PFSK-1 (cell line): ENCODE results near the gene PREP.

Experiments used
- FOXP2 ChIP-seq: optimal IDR thresholded peaks from 2 replicates; pipeline ENCODE3; 2011; ENCODE audit warnings: borderline replicate concordance, control low read depth, inconsistent platforms; ENCODE audit not compliant: insufficient read depth; ENCODE audit errors: extremely low read length, extremely low read depth
- POLR2AphosphoS5 ChIP-seq: IDR thresholded peaks from 2 replicates; pipeline ENCODE4 v1.6.1; 2012; ENCODE audit warnings: low read depth, mild to moderate bottlenecking, control low read depth, low read length, moderate library complexity
- REST ChIP-seq, 2 experiments: IDR thresholded peaks; 2 replicates each; pipeline versions ENCODE4 v1.6.1 to v1.8.0; 2011 to 2012; ENCODE audit warnings: low read depth in 2 of 2, low read length in 2 of 2, control low read depth in 1 of 2, inconsistent platforms in 1 of 2, mild to moderate bottlenecking in 1 of 2, moderate library complexity in 1 of 2; ENCODE audit not compliant: insufficient read depth in 1 of 2
- SIN3A ChIP-seq: IDR thresholded peaks from 2 replicates; pipeline ENCODE4 v1.6.1; 2012; ENCODE audit warnings: mild to moderate bottlenecking, low read length, moderate library complexity, borderline replicate concordance; ENCODE audit not compliant: insufficient read depth
- TAF1 ChIP-seq: IDR thresholded peaks from 2 replicates; pipeline ENCODE4 v1.6.1; 2012; ENCODE audit warnings: low read length, control low read depth, borderline replicate concordance; ENCODE audit not compliant: insufficient read depth

PREP gene

DNA sequence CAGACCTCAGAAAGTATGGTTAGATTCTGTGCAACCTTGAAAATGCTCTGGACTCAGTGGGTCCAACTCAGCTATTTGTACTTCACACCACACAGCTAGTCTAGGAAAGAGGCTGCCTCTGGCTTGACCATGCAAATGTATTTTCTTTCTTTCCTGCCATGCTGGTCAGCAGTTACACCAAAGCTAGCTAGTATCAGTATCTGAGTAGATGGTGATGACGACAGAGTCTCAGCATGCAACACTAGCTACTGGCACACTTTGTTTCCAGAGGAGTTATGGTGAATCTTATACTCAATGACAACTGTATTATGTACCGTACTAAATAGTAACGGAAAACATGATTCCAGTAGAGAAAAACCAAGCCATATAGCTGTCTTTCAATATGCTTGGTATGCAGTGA is 126.5 kb downstream of the PREP start:
- TF ChIP-seq TAF1 (no peak), REST (IDR thresholded peaks at IDR 0.05; ENCODE audit: insufficient read depth in 1 of 2, low read depth in 2 of 2, low read length in 2 of 2) (no peak), POLR2AphosphoS5 (no peak), SIN3A (no peak), FOXP2 (no peak)

- TF ChIP-seq POLR2AphosphoS5, result no peak
- TF ChIP-seq REST (IDR thresholded peaks at IDR 0.05; ENCODE audit: insufficient read depth in 1 of 2, low read depth in 2 of 2, low read length in 2 of 2), result no peak
- no peak for TF ChIP-seq FOXP2
- no peak for TF ChIP-seq SIN3A
- no peak for TF ChIP-seq TAF1
Measured at GRCh38 chr6:105275542-105275941, 127.3 kb downstream of the PREP start.

DNA sequence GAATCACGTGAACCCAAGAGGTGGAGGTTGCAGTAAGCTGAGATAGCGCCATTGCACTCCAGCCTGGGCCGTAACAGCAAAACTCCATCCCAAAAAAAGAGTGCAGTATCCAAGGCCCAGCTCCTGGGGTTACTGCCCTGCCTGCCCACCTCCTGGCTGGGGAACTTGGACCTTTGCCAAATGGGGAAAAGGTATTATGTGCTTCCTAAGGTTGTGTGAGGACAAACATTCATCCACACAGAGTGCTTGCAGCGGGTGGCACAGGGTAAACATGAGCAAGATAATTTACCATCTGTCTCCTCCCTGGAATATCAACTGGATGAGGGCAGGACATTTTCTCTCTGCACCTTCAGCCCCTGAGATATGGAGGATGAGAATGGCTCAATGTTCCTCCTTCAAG is 128.2 kb downstream of the PREP start:
- TF ChIP-seq TAF1, result no peak
- no peak for TF ChIP-seq REST (IDR thresholded peaks at IDR 0.05; ENCODE audit: insufficient read depth in 1 of 2, low read depth in 2 of 2, low read length in 2 of 2)
- TF ChIP-seq POLR2AphosphoS5, result no peak
- no peak for TF ChIP-seq FOXP2
- TF ChIP-seq SIN3A, result no peak

DNA sequence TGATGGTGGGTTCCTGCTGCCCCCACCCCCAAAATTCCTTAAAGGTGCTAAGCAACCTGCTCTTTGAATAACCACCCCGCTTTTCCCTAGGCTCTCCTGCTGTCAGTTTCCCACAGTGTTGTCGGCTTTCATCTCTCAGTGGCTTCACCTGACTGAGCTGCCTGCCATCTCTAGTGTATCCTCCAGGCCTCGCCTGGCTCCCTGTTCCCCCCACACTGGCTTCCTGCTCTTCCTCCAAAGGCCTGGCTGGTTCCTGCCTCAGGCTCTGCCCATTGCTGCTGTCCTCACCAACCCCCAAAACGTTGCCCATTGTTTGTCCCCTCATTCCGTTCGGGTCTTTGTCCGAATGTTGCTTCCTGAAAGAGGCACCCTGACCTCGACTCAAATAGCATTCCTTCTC is 129.3 kb downstream of the PREP start:
- TF ChIP-seq REST (IDR thresholded peaks at IDR 0.05; ENCODE audit: insufficient read depth in 1 of 2, low read depth in 2 of 2, low read length in 2 of 2) (no peak), POLR2AphosphoS5 (no peak), FOXP2 (no peak), TAF1 (no peak), SIN3A (no peak)

DNA sequence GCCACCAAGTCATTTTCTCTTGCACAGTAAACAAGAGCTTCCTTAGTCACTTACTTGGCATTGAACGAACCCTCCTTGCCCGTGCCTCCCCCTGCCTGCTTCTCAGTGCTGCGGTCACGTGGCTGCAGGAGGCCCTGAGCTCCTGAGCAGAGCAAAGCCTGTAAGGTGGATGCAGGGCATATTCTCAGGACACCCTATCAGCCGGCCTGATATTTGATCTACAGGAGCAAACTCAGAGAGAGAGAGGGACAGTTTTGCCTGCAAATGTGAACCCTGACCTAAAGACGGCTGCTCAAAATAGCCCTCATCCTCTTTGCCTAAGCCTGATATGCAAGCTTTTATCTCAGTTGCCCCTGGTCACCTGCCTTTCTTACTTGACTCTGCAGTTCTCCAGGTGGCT is 130.1 kb downstream of the PREP start:
- no peak for TF ChIP-seq SIN3A
- TF ChIP-seq TAF1, result no peak
